ENCODE data around the gene EXOSC5. TPM values are rescaled to one million over a fixed set of nuclear protein-coding genes. Genes with fewer than 3 reads are reported as not detected.

EXOSC5 gene
- total and polyA plus RNA-seq, 9 of the 15 experiments (the other 6 are each of a cell fraction or from before 2014, with no cell fraction given), result 10.9 to 75.5 (median 37.8) TPM

DNA sequence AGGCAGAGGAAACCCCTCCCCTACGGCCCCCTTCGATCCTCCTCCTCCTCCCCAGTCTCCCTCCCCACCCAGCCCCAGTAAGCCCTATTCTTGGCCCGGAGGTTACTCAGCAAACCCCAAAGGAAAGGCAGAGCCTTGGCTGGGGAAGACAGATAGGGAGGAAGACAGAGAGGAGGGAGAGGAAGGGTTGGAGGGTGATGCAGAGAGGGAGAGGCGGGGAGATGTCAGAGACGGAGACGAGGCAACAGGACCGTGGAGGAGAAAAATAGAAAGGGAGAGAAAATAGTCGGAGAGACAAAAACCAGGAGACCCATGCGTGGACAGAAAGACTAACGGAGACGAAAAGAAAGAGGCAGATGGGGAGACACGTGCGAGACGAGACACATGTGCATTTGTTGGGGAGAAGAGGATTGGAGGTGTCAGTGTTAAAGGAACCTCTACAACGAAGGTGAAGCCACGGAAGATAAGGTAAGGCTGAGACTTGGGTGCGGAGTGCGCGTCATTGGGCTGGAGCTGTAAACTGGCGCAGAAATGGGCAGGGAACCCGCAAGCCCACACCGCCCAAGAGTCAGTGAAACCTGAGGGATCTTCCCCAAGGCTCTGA lies 46.3 kb downstream of the EXOSC5 start (continued):
- TF ChIP-seq, protein P1, sequence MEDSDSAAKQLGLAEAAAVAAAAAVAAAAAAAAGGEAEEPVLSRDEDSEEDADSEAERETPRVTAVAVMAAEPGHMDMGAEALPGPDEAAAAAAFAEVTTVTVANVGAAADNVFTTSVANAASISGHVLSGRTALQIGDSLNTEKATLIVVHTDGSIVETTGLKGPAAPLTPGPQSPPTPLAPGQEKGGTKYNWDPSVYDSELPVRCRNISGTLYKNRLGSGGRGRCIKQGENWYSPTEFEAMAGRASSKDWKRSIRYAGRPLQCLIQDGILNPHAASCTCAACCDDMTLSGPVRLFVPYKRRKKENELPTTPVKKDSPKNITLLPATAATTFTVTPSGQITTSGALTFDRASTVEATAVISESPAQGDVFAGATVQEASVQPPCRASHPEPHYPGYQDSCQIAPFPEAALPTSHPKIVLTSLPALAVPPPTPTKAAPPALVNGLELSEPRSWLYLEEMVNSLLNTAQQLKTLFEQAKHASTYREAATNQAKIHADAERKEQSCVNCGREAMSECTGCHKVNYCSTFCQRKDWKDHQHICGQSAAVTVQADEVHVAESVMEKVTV (CRISPR knock-in tag; IDR thresholded peaks at IDR 0.05), result no peak
- TF ChIP-seq, protein P2, sequence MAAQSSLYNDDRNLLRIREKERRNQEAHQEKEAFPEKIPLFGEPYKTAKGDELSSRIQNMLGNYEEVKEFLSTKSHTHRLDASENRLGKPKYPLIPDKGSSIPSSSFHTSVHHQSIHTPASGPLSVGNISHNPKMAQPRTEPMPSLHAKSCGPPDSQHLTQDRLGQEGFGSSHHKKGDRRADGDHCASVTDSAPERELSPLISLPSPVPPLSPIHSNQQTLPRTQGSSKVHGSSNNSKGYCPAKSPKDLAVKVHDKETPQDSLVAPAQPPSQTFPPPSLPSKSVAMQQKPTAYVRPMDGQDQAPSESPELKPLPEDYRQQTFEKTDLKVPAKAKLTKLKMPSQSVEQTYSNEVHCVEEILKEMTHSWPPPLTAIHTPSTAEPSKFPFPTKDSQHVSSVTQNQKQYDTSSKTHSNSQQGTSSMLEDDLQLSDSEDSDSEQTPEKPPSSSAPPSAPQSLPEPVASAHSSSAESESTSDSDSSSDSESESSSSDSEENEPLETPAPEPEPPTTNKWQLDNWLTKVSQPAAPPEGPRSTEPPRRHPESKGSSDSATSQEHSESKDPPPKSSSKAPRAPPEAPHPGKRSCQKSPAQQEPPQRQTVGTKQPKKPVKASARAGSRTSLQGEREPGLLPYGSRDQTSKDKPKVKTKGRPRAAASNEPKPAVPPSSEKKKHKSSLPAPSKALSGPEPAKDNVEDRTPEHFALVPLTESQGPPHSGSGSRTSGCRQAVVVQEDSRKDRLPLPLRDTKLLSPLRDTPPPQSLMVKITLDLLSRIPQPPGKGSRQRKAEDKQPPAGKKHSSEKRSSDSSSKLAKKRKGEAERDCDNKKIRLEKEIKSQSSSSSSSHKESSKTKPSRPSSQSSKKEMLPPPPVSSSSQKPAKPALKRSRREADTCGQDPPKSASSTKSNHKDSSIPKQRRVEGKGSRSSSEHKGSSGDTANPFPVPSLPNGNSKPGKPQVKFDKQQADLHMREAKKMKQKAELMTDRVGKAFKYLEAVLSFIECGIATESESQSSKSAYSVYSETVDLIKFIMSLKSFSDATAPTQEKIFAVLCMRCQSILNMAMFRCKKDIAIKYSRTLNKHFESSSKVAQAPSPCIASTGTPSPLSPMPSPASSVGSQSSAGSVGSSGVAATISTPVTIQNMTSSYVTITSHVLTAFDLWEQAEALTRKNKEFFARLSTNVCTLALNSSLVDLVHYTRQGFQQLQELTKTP (IDR thresholded peaks at IDR 0.05; ENCODE audit: low read depth in 1 of 2, partially characterized antibody in 2 of 2), result peak in 1 of 2 experiments; percentile 32
- TF ChIP-seq MECOM (CRISPR knock-in tag; IDR thresholded peaks at IDR 0.05) (no peak), NR4A1 (CRISPR knock-in tag; IDR thresholded peaks at IDR 0.05) (no peak), NR4A1 (tag; IDR thresholded peaks at IDR 0.05) (no peak)
- TF ChIP-seq, protein P3, sequence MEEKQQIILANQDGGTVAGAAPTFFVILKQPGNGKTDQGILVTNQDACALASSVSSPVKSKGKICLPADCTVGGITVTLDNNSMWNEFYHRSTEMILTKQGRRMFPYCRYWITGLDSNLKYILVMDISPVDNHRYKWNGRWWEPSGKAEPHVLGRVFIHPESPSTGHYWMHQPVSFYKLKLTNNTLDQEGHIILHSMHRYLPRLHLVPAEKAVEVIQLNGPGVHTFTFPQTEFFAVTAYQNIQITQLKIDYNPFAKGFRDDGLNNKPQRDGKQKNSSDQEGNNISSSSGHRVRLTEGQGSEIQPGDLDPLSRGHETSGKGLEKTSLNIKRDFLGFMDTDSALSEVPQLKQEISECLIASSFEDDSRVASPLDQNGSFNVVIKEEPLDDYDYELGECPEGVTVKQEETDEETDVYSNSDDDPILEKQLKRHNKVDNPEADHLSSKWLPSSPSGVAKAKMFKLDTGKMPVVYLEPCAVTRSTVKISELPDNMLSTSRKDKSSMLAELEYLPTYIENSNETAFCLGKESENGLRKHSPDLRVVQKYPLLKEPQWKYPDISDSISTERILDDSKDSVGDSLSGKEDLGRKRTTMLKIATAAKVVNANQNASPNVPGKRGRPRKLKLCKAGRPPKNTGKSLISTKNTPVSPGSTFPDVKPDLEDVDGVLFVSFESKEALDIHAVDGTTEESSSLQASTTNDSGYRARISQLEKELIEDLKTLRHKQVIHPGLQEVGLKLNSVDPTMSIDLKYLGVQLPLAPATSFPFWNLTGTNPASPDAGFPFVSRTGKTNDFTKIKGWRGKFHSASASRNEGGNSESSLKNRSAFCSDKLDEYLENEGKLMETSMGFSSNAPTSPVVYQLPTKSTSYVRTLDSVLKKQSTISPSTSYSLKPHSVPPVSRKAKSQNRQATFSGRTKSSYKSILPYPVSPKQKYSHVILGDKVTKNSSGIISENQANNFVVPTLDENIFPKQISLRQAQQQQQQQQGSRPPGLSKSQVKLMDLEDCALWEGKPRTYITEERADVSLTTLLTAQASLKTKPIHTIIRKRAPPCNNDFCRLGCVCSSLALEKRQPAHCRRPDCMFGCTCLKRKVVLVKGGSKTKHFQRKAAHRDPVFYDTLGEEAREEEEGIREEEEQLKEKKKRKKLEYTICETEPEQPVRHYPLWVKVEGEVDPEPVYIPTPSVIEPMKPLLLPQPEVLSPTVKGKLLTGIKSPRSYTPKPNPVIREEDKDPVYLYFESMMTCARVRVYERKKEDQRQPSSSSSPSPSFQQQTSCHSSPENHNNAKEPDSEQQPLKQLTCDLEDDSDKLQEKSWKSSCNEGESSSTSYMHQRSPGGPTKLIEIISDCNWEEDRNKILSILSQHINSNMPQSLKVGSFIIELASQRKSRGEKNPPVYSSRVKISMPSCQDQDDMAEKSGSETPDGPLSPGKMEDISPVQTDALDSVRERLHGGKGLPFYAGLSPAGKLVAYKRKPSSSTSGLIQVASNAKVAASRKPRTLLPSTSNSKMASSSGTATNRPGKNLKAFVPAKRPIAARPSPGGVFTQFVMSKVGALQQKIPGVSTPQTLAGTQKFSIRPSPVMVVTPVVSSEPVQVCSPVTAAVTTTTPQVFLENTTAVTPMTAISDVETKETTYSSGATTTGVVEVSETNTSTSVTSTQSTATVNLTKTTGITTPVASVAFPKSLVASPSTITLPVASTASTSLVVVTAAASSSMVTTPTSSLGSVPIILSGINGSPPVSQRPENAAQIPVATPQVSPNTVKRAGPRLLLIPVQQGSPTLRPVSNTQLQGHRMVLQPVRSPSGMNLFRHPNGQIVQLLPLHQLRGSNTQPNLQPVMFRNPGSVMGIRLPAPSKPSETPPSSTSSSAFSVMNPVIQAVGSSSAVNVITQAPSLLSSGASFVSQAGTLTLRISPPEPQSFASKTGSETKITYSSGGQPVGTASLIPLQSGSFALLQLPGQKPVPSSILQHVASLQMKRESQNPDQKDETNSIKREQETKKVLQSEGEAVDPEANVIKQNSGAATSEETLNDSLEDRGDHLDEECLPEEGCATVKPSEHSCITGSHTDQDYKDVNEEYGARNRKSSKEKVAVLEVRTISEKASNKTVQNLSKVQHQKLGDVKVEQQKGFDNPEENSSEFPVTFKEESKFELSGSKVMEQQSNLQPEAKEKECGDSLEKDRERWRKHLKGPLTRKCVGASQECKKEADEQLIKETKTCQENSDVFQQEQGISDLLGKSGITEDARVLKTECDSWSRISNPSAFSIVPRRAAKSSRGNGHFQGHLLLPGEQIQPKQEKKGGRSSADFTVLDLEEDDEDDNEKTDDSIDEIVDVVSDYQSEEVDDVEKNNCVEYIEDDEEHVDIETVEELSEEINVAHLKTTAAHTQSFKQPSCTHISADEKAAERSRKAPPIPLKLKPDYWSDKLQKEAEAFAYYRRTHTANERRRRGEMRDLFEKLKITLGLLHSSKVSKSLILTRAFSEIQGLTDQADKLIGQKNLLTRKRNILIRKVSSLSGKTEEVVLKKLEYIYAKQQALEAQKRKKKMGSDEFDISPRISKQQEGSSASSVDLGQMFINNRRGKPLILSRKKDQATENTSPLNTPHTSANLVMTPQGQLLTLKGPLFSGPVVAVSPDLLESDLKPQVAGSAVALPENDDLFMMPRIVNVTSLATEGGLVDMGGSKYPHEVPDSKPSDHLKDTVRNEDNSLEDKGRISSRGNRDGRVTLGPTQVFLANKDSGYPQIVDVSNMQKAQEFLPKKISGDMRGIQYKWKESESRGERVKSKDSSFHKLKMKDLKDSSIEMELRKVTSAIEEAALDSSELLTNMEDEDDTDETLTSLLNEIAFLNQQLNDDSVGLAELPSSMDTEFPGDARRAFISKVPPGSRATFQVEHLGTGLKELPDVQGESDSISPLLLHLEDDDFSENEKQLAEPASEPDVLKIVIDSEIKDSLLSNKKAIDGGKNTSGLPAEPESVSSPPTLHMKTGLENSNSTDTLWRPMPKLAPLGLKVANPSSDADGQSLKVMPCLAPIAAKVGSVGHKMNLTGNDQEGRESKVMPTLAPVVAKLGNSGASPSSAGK (IDR thresholded peaks at IDR 0.05), result no peak; the same call in 1 of the 2 replicates
- TF ChIP-seq, protein P4, sequence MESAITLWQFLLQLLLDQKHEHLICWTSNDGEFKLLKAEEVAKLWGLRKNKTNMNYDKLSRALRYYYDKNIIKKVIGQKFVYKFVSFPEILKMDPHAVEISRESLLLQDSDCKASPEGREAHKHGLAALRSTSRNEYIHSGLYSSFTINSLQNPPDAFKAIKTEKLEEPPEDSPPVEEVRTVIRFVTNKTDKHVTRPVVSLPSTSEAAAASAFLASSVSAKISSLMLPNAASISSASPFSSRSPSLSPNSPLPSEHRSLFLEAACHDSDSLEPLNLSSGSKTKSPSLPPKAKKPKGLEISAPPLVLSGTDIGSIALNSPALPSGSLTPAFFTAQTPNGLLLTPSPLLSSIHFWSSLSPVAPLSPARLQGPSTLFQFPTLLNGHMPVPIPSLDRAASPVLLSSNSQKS (CRISPR knock-in tag; IDR thresholded peaks at IDR 0.05), result no peak
